AG08395 (cell line): ENCODE data around the gene MFSD12.
"Not testable (repeated sequence)": the region's sequence is repeated elsewhere in the genome, so short reads cannot be mapped to it uniquely, and the experiment has no call there.

ENCODE experiments used
- DNase-seq: peaks from one replicate; pipeline ENCODE4 v3.0.0; 2012; ENCODE audit warnings: mixed read lengths, low spot score

MFSD12 gene

DNA sequence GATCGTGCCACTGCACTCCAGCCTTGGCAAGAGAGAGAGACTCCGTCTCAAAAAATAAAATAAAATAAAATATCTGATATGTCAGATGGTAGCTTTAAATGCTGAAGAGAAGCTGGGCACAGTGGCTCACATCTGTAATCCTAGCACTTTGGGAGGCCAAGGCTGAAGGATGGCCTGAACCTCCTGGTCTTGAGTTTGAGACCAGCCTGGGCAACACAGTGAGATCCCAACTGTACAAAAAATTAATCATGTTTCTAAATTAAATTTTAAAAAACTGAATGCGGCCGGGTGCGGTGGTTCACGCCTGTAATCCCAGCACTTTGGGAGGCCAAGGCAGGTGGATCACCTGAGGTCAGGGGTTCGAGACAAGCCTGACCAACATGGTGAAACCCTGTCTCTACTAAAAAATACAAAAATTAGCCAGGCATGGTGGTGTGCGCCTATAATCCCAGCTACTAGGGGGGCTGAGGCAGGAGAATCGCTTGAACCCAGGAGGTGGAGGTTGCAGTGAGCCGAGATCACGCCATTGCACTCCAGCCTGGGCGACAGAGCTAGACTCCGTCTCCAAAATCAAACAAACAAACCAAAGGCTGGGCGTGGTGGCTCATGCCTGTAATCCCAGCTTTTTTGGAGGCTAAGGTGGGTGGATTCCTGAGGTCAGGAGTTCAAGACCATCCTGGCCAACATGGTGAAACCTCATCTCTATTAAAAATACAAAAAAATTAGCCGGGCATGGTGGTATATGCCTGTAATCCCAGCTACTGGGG lies 26.8 kb upstream of the MFSD12 start:
- DNase-seq, result not testable (repeated sequence)

DNA sequence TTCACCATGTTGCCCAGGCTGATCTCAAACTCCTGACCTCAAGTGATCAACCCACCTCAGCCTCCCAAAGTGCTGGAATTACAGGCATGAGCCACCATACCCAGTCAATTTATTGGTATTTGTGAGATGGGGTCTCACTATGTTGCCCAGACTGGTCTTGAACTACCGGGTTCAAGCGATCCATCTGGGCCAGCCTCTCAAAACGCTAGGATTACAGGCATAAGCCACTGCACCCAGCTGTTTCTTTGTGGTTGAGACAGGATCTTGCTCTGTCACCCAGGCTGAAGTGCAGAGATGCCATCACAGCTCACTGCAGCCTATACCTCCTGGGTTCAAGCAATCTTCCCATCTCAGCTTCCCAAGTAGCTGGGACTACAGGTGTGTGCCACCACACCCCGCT lies 24.4 kb upstream of the MFSD12 start:
- DNase-seq, result not testable (repeated sequence)

DNA sequence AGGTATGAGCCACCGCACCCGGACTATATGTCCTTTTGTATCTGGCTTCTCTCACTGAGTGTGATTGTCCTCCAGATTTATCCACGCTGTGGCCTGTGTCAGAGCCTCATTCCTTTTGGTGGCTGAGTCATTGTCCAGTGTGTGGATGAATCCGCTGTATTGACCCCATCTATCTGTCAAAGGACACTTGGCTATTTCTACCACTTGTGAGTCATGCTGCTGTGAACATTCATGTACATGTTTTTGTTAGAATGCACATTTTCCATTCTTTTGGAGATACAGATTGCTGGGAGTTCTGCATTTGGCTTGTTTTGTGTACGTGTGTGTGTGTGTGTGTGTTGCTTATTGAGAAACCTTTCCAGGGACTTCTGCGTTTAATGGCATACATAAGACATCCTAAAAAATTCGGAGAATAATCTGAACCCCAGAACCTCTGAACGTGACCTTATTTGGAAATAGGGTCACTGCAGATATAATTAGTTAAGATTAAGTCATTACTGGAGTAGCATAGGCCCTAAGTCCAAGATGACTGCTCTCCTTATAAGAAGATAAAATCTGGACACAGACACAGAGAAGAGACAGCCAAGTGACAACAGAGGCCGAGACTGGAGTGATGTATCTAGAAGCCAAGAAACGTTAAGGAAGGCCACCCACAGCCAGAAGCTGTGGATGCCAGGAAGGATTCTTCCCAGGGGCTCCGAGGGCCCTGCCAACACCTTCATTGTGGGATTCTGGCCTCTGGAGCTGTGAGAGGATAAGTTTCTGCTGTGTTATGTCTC lies 23.0 kb upstream of the MFSD12 start:
- DNase-seq, result peak; percentile 92

DNA sequence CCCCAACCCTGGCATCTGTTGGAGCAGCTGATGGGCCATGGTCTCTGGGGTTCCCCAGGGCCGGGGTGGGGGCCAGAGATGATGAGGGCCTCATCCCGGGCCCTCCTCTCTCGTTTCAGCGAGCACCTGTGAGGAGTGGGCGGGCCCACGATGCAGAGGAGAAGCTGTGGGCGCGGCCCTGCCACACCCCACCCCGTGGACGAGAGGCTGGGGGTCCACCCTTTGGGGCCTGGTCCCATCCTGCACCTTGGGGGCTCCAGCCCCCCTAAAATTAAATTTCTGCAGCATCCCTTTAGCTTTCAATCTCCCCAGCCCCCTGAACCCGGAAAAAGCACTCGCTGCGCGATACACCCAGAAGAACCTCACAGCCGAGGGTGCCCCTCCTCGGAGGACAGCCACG lies 21.0 kb upstream of the MFSD12 start:
- no peak for DNase-seq

DNA sequence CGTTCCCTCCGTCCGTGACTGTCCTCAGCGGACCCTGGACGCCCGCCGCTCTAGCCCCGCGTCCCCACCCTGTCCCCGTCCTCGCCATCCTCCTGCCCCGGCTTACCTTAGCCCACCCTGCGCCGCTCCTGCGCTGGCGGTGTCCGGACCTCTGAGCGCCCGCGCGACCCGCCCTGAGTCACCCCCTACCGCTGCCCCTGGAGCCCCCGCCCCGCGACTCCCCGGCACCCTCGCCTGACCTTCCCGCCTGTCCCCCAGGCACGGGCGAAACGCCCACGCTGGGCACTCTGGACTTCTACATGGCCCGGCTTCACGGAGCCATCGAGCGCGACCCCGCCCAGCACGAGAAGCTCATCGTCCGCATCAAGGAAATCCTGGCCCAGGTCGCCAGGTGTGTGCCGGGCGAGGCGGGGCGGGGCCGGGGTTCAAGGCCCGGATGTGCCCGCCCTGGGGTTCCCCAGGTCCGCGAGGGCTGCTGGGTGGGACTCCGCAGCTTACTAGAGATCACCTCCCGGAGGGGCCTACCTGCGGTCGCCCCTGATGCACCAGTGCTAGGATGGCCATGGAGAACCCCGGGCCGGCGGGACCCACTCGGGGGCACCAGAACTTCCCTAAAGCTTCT lies 20.4 kb upstream of the MFSD12 start:
- no peak for DNase-seq

DNA sequence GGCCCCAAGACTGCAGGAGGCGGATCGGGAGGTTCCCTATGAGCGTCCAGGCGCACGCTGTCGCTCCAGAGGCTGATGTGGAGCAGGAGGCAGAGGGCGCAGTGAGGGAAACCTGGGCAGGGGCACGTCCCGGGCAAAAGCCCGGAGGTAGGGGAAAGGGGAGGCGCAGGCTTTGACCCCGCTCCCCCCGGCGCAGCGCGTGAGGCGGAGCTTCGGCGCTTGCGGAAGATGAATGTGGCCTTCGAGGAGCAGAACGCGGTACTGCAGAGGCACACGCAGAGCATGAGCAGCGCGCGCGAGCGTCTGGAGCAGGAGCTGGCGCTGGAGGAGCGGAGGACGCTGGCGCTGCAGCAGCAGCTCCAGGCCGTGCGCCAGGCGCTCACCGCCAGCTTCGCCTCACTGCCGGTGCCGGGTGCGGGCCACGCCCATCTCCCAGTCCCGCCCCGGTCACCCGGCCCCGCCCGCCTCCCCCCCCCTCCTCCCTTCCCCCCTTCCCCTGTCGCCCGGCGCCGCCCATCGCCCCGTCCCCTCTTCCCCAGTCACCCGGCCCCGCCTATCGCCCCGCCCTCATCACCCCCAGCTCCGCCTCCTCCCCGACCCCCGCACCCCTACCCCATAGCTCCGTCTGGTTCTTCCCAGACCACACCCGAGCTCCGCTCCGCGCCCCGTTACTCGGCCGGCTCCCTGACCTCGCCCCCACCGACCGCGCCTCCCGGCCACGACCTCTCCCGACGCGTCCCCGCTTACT lies 19.5 kb upstream of the MFSD12 start:
- DNase-seq, result peak; percentile 65

DNA sequence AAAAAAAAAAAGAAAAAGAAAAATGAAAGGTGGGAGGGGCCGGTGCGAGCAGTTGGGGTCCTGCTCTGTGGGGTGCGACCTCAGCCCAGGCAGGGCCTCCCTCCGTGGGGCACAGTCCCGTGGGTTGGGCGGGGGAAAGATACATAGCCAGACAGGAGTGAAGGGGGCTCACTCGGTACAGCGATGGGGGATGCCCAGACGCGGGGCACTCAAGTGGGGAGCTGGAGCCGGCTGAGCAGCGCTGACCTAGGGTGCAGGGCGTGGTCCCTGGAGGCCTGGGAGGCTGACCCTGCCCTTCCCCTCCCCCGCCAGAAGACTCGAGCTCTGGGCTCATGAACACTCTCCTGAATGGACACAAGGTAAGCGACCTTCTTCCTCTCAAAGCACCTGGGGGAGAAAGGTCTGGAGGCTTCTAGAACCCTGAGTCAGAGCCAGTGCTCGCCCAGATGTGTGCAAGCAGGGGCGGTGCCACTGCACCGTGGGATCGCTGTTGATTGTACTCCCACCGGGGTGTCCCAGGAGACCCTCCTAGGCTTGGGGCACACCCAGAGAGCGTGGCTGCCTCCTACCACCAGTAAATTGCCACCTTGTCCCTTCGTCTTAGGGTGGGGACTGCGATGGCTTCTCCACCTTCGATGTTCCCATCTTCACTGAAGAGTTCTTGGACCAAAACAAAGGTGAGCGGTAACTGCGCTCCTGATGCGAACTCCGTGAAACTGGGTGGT lies 18.7 kb upstream of the MFSD12 start:
- DNase-seq, result no peak

DNA sequence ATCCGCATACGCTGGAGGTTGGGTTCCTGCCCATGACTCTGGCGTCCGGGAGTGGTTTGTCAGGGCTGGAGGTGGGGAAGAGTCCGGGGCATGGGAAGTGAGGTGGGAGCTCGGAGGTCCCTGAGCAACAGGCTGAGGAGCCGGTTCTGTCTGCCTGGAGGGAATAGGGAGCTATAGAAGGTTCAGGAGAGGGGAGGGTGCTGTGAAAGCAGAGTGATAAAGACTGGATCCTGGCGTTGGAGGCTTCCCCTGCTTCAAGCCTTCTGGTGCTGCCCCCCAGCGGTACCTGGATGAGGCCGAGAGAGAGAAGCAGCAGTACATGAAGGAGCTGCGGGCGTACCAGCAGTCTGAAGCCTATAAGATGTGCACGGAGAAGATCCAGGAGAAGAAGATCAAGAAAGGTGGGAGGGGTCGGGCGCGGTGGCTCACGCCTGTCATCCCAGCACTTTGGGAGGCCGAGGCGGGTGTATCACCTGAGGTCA lies 17.9 kb upstream of the MFSD12 start:
- no peak for DNase-seq

DNA sequence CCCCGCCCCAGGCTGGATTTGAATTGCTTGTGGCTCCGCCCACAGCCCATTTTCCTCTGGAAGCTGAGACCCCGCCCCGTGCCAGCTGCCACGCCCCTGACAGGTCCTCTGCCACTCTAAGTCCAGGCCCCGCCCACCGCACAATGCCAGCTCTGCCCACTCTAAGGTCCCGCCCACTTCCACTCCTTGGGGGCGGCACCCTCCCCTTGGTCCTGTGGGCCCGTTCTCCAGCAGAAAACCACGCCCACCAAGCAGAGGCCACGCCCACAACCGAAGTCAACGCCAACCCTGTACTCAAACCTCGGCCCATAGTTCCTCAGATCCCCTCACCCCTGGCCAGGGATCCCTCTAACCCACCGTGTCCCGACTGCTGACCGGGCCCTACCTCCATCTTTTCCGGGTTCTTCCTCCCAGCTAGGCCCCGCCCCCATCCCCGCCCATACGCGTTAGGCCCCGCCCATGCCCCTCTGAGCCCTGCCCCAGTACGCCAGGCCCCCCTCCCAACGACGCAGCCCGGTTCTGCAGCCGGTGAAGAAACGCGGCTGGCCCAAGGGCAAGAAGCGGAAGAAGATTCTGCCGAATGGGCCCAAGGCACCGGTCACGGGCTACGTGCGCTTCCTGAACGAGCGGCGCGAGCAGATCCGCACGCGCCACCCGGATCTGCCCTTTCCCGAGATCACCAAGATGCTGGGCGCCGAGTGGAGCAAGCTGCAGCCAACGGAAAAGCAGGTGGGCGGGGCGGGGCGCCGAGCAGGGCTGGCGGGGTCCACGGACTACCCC lies 16.7 kb upstream of the MFSD12 start:
- peak; percentile 93 for DNase-seq

DNA sequence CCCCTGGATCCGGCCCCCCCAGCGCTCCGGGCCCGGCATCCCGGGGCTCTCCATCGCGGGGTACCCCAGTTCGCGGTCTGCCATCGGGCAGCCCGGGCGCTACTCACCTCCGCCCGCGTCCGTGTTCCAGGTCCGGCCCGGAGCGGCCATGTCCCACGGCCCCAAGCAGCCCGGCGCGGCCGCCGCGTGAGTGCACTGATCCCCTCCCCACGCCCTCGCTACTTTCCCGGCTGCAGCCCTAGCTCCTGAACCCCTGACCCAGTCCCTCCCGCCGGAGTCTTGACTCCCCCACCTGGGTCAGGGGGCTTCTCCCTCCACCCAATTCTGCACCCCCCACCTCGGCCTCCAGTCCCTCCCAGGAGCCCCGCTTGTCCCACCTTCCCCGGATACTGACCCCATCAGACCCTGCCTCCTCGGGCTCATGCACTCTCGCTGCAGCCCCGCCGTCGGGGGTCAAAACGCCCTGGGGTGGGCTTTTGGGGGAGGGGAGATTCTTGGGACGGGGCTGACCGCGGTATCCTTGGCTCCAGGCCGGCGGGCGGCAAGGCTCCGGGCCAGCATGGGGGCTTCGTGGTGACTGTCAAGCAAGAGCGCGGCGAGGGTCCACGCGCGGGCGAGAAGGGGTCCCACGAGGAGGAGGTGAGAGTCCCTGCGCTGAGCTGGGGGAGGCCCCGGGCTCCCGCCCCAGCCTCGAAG lies 15.9 kb upstream of the MFSD12 start:
- DNase-seq, result no peak

DNA sequence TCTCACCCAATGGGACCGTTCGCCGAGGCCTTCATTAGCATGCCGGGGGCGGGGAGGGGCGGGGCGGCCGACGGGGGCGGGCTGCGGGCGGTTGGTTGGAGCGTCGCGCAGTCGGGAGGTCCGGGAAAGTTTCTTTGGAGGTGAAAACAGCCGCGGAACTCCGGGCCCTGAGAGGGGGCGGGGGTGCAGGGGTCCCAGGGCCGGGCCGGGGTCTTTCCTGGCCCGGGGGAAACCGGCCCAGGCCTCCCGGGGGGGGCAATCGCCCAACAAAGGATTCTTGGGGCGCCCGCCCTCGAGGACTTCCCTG lies 15.4 kb upstream of the MFSD12 start, which contains the start of gene HMG20B:
HMG20B (plus strand) TSS at position 90 of the 307 bp plus-strand sequence. CDS start 366 bp downstream, outside the sequence.
- no peak for DNase-seq

DNA sequence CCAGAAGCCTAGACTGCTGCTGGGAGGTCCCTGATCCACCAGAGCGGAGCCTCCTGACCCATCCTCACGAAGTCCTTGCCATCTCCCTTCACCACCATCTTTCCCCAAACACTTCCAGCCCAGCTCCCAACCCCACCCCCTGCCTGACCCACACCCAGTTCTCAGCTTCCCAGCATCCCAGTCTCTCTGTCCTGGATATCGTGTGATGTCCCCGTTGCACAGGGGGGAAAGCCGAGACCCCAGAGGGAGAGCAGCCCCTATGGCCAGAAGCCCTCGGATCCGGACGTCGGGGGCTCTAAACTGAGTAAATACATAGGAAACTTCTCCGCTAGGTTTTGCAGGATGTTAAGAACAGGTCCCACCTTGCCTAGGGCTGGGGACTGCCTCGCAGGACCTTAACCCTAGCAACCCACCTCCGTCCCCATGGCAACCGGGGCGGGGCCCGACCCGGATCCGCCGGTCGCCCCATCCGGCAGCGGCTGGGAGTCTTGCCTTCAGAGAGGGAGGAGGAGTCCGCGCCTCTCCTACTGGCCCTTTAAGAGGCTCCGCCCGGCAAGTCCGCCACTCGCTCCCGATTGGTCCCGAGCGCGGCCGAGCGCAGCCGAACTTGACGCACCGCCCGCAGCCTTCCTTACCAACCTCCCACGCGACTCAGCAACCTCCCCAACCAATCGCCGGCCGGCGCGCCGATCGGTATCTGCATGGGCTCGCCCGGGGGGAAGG lies 14.9 kb upstream of the MFSD12 start:
- peak; percentile 97 for DNase-seq

DNA sequence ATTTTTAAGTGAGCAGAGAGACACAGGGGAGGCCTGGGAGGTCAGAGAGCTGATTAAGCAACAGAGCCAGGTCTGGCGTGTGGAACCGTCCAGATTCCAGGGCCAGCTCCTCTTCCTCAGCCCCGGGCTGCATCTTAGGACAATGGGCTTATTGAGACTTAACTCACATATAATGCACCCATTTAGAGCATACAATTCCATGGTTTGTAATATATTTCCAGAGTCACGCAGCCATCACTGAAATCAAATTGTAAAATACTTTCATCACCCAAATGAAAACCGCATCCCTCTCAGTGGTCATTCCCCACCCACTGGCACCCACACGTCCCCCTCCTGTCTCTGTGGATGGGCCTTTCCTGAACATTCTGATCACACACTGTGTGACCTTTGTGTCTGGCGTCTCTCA lies 13.2 kb upstream of the MFSD12 start:
- DNase-seq, result no peak

DNA sequence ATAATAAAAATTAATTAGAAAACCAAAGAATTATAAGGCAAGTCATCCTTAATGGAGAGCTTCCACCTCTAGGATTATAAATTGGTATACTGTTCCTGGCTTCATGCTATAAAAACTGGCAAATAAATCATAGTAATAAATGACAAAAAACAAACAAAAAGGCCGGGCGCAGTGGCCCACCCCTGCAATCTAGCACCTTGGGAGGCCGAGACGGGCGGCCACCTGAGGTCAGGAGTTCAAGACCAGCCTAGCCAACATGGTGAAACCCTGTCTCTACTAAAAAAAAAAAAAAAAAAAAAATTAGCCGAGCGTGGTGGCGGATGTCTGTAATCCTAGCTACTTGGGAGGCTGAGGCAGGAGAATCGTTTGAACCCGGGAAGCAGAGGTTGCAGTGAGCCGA lies 12.7 kb upstream of the MFSD12 start:
- DNase-seq, result not testable (repeated sequence)

DNA sequence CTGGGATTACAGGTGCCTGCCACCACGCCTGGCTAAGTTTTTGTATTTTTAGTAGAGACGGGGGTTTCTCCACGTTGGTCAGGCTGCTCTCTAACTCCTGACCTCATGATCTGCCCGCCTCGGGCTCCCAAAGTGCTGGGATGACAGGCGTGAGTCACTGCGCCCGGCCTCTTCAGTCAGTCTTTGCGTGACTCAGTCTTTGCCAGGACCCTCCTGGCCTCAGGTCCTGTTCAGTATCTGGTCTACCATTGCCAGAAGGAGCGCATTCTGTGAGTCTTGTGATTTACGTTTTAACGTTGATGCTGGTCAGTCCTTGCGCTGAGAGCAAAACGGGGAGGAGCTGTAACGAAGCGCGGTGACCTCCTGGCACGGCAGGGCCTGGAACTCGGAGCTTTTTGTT lies 7.8 kb upstream of the MFSD12 start:
- no peak for DNase-seq

DNA sequence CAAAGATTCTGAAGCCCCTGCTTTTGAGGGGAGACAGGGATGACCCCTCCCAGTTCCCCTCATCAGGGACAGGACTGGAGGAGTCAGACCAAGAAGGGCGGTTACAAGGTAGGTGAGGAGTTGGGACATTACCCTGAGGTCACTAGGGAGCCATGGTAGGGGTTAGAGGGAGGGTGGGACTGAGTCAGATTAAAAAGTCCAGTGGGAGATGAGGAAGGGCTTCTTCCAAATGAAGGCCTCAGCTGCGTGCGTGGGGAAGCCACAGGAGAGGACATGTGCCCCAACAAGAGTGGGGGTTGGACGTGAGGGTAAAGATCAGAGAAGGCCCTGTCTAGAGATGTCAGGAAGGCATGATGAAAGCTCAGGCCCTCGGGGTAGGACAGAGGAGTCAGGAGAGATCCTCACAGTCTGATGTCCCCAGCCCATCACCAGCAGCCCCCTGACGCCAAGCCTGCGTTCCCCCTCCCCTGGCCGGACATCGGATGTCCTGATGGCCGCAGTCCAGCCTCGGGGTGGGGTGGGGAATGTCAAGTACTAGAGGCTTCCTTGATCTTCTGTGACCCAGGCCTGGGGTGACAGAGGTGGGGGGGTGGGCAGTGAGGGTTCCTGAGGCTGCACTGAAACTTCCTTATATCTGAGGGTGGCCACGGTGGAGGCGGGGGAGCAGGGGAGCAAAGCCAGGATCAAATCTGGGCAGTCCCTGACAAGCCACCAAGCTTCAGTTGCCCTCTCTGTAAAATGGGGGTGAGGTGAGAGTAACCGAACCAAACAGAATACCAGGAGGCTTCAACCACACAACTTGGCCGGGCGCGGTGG lies 6.5 kb upstream of the MFSD12 start:
- no peak for DNase-seq

DNA sequence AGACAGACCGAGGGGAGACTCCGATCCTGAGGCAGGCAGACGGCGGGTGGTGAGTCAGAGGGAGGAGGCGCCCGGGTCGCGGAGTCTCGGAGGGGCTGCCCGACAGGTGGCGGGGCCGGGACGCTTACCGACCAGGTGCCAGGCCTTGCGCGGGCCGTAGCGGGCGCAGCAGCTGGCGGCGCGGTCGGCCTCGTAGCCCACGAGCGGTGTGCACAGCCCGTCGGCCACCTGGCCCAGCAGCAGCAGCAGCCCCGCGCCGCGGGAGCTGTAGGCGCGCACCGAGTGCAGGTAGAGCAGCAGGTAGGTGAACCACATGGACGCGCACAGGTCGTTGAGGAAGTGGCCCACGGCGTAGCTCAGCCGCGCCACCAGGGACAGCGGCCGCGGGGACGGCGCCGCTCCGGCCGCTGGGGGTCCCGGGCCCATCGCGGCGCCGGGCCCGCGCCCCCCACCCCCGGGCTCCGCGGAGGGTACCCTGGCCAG lies 367 bp downstream of the MFSD12 start:
- DNase-seq, result peak; percentile 65

DNA sequence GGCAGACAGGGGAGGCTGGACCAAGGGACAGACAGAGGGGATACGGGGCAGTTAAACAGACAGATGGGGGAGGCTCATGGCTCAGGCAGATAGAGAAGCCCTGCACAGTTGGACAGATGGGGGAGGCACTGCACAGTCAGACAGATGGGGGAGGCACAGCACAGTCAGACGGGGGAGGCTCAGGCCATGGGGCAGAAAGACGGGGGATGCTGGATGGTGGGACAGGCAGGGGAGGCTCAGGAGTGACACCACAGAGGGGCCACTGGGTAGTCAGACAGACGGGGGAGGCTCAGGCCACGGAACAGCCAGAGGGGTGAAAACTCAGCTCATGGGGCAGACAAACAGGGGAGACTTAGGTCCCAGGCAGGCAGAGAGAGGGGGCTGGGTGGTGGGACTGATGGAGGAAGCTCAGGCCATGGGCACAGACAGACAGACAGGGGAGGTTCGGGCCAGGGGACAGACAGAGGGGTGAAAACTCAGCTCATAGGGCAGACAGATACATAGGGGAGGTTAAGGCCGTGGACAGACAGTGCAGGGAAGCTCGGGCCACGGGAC lies 886 bp downstream of the MFSD12 start:
- DNase-seq, result no peak
